ENCODE data around the gene LDHD.

DNA sequence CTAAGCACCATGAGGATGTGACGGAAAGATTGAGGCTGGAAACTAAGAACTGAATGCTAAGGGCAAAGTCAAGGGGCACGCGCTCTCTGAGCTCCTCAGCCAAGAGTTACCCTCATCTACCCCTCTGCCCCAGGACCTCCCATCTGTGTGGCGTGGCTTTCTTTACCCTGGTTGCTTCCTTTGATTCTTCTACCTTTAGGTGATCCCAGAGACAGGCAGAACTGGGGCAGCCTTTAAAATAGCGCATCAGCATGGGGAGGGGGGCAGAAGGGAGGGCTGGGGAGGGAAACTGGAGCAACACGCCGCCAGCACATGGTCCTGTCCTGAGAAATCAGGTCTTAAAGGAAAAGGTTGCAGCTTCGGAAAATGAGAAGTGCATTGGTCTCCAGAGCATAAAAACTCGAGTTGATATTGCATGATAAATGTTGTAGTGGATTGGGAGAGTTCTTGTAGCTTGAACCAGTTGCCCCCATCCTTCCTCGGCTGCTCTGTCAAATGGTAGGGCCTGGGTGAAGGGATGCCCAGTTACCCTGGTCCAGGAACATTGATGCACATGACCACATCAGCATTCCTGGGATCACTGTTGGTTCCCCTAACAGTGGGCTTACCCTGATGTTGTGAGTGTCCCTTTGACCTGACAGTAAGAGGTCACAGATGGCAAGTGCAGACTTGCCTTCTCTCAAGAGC lies 29.7 kb downstream of the LDHD start:
- no peak for TF ChIP-seq DACH1 (IDR thresholded peaks at IDR 0.05; ENCODE audit: partially characterized antibody)
- TF ChIP-seq ZNF217 (CRISPR knock-in tag; IDR thresholded peaks at IDR 0.05): no peak
- TF ChIP-seq, protein P1, sequence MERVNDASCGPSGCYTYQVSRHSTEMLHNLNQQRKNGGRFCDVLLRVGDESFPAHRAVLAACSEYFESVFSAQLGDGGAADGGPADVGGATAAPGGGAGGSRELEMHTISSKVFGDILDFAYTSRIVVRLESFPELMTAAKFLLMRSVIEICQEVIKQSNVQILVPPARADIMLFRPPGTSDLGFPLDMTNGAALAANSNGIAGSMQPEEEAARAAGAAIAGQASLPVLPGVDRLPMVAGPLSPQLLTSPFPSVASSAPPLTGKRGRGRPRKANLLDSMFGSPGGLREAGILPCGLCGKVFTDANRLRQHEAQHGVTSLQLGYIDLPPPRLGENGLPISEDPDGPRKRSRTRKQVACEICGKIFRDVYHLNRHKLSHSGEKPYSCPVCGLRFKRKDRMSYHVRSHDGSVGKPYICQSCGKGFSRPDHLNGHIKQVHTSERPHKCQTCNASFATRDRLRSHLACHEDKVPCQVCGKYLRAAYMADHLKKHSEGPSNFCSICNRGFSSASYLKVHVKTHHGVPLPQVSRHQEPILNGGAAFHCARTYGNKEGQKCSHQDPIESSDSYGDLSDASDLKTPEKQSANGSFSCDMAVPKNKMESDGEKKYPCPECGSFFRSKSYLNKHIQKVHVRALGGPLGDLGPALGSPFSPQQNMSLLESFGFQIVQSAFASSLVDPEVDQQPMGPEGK (CRISPR knock-in tag; IDR thresholded peaks at IDR 0.05; ENCODE audit: borderline replicate concordance): no peak
- TF ChIP-seq POLR2A (conservative IDR thresholded peaks at IDR 0.05): no peak
- TF ChIP-seq, protein P2, sequence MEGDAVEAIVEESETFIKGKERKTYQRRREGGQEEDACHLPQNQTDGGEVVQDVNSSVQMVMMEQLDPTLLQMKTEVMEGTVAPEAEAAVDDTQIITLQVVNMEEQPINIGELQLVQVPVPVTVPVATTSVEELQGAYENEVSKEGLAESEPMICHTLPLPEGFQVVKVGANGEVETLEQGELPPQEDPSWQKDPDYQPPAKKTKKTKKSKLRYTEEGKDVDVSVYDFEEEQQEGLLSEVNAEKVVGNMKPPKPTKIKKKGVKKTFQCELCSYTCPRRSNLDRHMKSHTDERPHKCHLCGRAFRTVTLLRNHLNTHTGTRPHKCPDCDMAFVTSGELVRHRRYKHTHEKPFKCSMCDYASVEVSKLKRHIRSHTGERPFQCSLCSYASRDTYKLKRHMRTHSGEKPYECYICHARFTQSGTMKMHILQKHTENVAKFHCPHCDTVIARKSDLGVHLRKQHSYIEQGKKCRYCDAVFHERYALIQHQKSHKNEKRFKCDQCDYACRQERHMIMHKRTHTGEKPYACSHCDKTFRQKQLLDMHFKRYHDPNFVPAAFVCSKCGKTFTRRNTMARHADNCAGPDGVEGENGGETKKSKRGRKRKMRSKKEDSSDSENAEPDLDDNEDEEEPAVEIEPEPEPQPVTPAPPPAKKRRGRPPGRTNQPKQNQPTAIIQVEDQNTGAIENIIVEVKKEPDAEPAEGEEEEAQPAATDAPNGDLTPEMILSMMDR (IDR thresholded peaks at IDR 0.05 in 2 of 3, conservative IDR thresholded peaks at IDR 0.05 in 1 of 3; ENCODE audit: insufficient read depth in 2 of 3, low read depth in 1 of 3, low read length in 3 of 3): no peak
- TF ChIP-seq, protein P3, sequence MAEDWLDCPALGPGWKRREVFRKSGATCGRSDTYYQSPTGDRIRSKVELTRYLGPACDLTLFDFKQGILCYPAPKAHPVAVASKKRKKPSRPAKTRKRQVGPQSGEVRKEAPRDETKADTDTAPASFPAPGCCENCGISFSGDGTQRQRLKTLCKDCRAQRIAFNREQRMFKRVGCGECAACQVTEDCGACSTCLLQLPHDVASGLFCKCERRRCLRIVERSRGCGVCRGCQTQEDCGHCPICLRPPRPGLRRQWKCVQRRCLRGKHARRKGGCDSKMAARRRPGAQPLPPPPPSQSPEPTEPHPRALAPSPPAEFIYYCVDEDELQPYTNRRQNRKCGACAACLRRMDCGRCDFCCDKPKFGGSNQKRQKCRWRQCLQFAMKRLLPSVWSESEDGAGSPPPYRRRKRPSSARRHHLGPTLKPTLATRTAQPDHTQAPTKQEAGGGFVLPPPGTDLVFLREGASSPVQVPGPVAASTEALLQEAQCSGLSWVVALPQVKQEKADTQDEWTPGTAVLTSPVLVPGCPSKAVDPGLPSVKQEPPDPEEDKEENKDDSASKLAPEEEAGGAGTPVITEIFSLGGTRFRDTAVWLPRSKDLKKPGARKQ (CRISPR knock-in tag; IDR thresholded peaks at IDR 0.05): no peak
- TF ChIP-seq FOS (IDR thresholded peaks at IDR 0.05; ENCODE audit: extremely low read depth, insufficient read length): no peak
- TF ChIP-seq, protein P4, sequence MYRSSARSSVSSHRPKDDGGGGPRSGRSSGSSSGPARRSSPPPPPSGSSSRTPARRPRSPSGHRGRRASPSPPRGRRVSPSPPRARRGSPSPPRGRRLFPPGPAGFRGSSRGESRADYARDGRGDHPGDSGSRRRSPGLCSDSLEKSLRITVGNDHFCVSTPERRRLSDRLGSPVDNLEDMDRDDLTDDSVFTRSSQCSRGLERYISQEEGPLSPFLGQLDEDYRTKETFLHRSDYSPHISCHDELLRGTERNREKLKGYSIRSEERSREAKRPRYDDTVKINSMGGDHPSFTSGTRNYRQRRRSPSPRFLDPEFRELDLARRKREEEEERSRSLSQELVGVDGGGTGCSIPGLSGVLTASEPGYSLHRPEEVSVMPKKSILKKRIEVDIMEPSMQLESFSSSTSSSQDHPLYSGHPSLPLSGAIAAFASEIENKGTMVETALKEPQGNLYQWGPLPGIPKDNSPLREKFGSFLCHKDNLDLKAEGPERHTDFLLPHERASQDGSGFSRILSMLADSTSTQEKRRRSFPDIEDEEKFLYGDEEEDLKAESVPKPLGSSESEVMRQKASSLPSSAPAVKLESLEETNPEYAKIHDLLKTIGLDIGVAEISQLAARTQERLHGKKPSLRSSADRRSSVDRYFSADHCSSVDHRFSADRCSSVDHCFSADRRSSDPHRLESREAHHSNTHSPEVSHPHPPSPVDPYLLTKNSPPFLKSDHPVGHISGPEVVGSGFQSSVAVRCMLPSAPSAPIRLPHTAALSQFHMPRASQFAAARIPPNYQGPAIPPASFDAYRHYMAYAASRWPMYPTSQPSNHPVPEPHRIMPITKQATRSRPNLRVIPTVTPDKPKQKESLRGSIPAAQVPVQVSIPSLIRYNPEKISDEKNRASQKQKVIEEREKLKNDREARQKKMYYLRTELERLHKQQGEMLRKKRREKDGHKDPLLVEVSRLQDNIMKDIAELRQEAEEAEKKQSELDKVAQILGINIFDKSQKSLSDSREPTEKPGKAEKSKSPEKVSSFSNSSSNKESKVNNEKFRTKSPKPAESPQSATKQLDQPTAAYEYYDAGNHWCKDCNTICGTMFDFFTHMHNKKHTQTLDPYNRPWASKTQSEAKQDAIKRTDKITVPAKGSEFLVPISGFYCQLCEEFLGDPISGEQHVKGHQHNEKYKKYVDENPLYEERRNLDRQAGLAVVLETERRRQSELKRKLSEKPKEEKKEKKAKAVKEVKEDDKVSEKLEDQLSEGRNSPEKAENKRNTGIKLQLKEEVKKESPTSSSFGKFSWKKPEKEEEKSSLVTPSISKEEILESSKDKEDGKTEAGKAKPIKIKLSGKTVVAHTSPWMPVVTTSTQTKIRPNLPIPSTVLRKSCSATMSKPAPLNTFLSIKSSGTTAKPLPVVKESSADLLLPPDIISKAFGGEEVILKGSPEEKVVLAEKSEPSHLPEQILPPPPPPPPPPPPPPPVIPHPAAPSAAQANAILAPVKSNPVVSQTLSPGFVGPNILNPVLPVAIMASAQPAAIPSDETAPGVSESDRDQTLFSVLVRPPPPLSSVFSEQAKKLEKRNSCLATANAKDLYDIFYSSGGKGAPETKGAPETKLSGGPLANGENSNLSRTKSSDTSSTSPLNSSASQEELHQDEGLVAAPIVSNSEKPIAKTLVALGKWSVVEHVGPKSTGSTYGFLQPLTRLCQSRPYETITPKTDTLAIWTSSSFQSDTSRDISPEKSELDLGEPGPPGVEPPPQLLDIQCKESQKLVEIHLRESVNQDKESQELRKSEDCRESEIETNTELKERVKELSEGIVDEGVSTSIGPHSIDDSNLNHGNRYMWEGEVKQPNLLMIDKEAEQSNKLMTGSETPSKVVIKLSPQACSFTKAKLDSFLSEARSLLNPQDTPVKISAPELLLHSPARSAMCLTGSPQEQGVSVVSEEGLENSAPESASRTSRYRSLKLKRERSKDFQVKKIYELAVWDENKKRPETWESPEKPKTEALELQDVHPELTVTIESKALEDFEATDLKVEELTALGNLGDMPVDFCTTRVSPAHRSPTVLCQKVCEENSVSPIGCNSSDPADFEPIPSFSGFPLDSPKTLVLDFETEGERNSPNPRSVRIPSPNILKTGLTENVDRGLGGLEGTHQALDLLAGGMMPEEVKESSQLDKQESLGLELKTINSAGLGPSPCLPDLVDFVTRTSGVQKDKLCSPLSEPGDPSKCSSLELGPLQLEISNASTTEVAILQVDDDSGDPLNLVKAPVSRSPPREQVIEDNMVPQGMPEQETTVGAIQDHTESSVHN (IDR thresholded peaks at IDR 0.05; ENCODE audit: borderline replicate concordance in 1 of 2, low read depth in 1 of 2): no peak
